Measurements from ENCODE around the gene MFSD6L.

DNA sequence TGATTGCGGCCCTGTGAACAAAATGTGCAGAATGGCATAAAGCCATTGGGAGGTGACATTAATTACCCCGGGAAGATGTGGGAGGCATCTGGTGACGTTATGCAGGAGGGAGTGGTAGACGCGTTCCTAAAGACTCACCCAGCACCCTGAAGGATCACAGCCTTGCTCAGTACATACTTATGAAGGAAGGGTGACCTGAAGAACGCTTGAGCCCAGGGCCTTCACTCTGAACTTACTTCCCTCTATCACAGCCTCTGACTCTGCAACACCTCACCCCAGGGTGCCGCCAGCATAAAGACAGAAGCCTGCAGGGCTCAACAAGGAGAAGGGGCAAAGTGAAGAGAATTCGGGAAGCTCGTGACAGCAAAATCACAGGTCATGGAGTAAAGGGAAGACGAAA, 9.4 kb downstream of the MFSD6L start:
- TF ChIP-seq, protein P1, sequence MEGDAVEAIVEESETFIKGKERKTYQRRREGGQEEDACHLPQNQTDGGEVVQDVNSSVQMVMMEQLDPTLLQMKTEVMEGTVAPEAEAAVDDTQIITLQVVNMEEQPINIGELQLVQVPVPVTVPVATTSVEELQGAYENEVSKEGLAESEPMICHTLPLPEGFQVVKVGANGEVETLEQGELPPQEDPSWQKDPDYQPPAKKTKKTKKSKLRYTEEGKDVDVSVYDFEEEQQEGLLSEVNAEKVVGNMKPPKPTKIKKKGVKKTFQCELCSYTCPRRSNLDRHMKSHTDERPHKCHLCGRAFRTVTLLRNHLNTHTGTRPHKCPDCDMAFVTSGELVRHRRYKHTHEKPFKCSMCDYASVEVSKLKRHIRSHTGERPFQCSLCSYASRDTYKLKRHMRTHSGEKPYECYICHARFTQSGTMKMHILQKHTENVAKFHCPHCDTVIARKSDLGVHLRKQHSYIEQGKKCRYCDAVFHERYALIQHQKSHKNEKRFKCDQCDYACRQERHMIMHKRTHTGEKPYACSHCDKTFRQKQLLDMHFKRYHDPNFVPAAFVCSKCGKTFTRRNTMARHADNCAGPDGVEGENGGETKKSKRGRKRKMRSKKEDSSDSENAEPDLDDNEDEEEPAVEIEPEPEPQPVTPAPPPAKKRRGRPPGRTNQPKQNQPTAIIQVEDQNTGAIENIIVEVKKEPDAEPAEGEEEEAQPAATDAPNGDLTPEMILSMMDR (IDR thresholded peaks at IDR 0.05), result no peak
- no peak for TF ChIP-seq POLR2A (IDR thresholded peaks at IDR 0.05)
